HG02938 (cell line): ENCODE results near the gene C1orf52.

Experiments
- ATAC-seq: cut with Tn5 transposase; IDR thresholded peaks from one replicate; pipeline ENCODE4 v1.9.1; 2021; ENCODE audit warnings: mild to moderate bottlenecking, moderate library complexity; ENCODE audit not compliant: unreplicated experiment

C1orf52 gene

DNA sequence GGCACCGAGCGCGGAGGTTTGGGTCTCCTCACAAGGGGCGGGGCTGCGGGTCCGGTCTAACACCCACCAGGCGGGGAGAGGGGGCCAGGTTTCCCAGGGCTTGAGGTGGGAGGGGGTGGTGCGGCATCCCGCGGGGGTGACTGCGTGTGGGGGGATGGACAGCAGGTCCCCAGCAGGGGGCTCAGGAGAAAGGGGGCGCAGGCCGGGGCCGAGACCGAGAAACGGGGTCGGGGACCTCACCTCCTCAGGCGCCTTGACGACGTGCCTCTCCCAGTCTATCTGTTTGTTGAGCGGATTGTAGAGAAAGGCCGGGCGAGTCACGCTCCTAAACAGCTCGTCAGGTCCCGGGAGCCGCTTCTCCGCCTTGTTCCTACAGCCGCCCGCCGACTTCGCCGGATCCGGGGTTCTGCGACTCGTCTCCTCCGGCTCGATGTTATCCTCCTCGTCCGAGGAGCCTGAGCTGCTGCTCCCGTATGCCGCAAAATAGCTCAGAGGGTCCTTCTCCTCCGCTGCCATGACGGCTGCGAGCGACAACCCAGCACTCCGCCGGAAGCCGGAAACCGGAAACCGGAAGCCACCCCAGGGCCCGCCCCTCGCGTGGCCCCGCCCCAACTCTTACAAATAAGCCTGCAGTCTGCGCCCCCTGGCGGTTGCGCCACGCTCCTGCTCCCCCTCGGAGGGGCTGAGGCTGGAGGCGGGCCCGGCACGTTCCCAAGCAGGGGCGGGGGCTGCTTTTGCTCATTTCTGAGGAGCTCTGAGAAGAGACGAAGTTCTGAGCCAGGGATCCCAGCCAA lies at the start of gene C1orf52:
Gene C1orf52 (minus strand): TSS at position 545 of the 794 bp plus-strand sequence. CDS start 29 bp downstream, at position 516.
- ATAC-seq, result peak; percentile 96

GRCh38 chr1:85308833-85309350 lies 49.4 kb upstream of the C1orf52 start:
- no peak for ATAC-seq

DNA sequence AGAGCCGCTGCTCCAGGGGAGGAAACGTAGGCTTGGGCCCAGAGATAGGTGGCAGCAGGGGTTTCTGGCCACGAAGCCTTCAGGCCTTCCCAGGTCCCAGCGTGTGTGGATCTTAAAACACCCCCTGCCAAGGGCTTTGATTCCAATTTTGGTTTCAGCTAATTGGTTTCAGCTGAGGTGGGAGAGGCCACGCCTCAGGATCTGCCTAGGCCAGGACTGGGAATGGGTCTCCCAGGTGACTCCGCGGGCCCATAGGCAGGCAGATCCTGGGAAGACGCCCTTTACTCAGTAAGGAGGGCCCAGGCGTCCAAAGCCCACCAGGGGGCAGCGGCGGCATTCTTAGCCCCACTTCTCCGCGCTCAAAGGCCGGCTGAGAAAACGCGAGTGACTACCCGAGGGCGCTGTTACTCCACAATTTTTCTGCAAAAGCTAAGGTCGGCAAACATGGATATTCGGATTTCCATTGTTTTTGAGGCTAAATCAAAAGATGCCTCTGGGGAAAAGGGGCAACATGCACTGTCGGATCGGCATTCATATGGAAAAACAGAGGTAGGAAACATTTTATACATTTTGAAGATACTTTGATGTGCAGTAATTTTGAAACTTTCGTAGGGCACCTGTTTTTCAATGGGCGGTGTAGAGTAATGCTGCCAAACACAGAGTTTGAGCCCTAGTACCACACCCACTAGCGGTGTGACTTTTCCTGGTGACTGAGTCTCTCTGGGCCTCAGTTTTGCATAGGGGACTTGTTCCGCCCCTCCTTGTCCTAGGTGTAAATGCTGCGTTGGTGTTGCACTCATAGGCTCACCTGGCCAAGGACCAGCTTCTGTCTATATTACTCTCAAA lies 48.7 kb upstream of the C1orf52 start:
- peak; percentile 84 for ATAC-seq

GRCh38 chr1:85306236-85306635 lies 46.8 kb upstream of the C1orf52 start:
- ATAC-seq, result no peak

DNA sequence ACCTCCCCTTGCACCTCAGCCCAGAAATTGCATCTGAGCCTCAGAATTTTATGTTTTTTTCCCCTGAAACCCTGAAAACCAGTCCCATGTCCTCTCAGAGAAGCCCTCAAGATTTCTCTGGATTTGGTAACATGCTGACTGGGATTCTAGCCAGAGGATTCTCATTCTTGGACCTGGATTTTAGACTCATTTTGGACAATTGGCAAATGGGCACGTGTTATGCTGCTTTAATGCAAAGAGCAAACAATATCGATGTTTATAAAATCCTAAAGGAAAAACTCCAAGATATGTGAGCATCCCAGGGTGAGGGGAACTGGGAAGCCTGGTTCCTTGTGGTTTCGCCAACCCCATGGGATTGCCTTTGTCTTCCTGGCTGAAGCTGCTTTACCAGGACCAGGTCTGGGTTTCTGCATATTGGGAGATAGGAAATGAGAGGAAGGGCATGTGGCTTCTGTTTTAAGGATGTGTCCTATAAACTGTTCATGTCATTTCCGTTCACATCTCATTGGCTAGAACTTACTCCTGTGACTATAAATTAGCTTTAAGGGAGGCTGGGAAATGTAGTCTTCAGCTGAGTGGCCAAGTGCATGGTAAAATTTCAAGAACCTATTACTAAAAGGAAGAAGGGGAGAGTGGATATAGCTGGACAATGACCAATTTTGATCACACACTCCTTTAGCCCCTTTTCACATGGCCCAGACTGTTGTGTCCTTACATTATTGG lies 44.1 kb upstream of the C1orf52 start:
- ATAC-seq, result no peak

DNA sequence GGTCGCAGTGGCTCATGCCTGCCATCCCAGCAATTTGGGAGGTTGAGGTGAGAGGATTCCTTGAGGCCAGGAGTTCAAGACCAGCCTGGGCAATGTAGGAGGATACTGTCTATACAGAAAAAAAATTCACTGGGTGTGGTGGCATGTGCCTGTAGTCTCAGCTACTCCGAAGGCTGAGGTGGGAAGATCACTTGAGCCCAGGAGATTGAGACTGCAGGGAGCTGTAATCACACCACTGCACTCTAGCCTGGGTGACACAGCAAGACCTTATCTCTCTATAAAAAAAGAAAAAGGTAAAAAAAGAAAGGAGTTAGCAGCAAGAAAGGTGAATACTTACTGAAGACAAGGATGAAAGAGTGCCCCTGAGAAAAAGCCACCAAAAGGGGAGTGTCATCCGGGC lies 40.7 kb upstream of the C1orf52 start:
- ATAC-seq, result no peak

DNA sequence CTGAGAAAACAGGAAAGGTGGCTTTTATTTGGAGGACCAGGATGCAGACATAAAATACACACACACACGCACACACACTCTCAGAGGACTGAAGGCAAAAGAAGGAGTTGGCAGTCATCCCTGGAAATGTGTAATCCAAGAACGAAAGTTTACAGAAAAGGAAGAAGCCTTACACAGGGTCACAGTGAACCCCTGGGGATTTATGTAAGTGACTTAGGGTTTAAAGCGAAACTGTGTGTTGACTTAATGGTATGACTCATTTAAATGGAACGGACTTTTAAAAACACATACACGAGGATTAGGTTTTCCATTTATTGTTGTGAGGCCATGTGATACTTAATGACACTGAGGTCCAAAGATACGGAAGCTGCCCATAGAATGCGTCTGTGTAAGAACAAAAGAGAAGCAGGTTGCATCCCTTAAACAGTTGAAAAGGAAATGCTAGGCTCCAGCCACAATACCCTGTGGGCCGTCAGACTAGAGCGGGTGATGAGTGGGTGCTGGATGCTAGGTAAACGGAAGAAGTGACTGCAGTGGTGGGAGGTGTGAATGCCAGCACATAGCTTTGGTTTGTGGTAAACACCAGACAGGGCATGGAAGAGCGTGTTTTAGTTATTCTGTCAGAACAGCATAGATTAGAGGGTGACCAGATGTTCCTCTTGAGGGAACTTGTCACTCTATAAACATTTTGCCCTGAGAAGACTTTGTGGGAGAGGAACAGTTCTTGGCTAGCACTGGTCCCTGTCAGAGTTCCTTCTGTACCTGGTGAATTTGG lies 38.6 kb upstream of the C1orf52 start:
- peak; percentile 91 for ATAC-seq

- ATAC-seq, result no peak
Observed at GRCh38 chr1:85297538-85297854, 38.0 kb upstream of the C1orf52 start.

DNA sequence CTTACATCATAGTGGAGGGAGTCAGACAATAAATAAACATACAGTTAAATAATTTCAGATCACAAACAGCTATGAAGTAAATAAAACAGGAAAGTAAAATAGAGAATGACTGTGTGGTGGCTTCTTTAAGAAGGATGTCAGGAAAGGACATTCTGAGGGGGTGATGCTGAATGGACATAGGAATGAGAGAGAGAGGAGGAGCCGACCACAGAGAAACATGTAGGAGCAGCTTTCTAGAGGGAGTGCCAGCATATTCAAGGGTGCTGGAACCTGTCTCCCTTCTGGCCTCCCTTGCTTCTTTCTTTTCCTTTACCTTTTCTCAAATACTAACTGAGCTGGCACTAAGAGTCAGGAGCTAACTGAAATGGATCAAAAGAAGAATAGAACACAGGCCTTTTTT lies 37.5 kb upstream of the C1orf52 start:
- no peak for ATAC-seq

DNA sequence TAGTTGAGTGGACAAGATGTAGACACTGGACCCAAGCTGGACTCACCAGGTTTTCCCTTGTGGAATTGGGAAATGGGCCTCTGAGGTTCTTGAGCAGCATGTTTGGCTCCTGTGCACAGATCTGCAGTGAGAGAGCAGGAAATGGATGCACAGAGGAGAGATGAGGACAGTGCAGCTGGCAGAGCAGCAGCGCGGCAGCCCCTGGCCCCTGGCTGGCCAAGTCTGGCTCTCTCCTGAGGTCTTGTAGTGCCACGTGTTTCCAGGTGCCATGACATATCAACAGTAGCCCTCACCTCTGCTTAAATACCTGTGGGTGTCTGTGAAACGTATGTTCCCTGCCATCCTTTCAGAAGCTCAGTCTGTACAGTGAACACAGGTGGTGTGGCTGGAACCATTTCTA lies 36.2 kb upstream of the C1orf52 start:
- no peak for ATAC-seq

DNA sequence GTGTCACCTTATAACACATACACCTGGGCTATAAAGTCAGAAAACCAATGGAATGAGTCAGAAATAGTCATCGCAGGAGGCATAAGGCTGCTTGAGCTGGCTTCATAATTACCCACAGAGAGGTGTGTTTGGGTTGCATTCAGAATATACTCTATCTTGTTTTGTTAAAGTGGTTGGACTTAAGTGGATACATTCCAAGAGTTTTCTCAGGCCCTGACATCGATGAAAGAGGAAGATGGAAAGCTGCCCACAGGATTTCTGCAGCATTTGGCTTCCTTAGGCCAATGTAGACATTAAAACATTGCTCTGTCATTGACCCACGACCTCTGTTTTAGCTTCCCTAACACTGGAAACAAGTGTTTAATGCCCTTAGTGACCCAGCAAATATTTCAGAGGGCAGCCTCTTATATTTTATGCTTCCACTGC lies 35.6 kb upstream of the C1orf52 start:
- no peak for ATAC-seq

DNA sequence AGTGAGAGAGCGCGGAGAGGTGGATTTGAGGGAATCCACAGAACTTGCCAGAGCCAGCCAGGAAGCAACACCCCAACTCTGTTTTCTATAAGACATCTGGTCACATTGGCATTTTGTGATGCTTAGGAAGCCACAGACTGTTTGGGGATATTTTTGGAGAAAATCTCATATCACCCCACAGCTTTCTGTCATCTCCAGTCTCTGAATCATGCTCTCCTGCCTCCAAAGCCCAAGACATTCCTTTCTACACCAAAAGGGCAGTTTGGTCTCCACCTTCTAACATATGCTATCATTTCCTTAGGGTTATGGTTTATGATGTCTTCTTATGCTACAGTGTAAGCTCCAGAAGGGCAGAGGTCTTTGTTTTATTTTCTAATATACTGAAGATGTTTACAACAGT lies 31.4 kb upstream of the C1orf52 start:
- no peak for ATAC-seq

DNA sequence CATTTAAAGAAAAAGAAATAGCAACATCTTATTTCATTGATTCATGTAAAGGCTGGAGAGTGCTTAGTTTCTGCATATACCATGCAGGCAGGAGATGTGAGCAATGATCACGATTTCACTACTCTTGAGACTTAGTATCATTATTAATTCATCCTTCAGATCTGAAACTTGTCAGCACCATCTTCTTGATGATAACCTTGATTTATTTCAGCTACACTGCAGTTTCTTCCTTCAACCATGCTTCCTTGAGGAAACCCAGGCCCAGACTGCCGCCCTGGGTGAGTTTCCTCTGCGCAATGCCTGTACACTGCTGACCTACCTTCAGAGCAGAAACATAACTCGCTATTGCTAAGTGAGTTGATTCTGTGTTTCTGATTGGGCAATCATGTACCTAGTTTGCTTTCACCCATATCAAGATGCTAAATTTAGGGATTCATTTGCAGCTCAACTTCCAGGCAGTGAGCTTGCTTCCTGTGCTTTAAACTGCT lies 30.4 kb upstream of the C1orf52 start:
- no peak for ATAC-seq

- ATAC-seq, result no peak
Observed at GRCh38 chr1:85289207-85289847, 29.9 kb upstream of the C1orf52 start.

GRCh38 chr1:85284202-85284601 lies 24.7 kb upstream of the C1orf52 start:
- no peak for ATAC-seq

GRCh38 chr1:85283475-85284199 lies 24.2 kb upstream of the C1orf52 start:
- ATAC-seq, result no peak

- ATAC-seq, result no peak
Observed at GRCh38 chr1:85282424-85282823, 23.0 kb upstream of the C1orf52 start.

- ATAC-seq, result no peak
Observed at GRCh38 chr1:85280636-85281035, 21.2 kb upstream of the C1orf52 start.

- ATAC-seq, result no peak
Observed at GRCh38 chr1:85279458-85280080, 20.1 kb upstream of the C1orf52 start.
